ENCODE results near the gene IGDCC3. TPM values are rescaled to one million over a fixed set of nuclear protein-coding genes. Genes with fewer than 3 reads are reported as not detected.

Gene IGDCC3
- total RNA-seq, 4 donors from 2014 or later = 0.82 to 5.5 TPM; not detected in 2

- no peak for DNase-seq
- H3K4me1 ChIP-seq = no peaks in the 10 kb centered on the region
- no peaks in the 10 kb centered on the region for H3K27me3 ChIP-seq
- no peak overlapping the region for H3K4me3 ChIP-seq
- no peak overlapping the region for H3K27ac ChIP-seq
- no peaks in the 10 kb centered on the region for H3K36me3 ChIP-seq
- no peaks in the 10 kb centered on the region for H3K9me3 ChIP-seq
- intact Hi-C loops (cut with DNase I; ENCODE audit: low total_unique reads) = no loop called here
- TF ChIP-seq POLR2A (IDR thresholded peaks at IDR 0.05) (no peak), CTCF (IDR thresholded peaks at IDR 0.05) (no peak)
Measured at GRCh38 chr15:65306551-65306950, 71.3 kb downstream of the IGDCC3 start.

DNA sequence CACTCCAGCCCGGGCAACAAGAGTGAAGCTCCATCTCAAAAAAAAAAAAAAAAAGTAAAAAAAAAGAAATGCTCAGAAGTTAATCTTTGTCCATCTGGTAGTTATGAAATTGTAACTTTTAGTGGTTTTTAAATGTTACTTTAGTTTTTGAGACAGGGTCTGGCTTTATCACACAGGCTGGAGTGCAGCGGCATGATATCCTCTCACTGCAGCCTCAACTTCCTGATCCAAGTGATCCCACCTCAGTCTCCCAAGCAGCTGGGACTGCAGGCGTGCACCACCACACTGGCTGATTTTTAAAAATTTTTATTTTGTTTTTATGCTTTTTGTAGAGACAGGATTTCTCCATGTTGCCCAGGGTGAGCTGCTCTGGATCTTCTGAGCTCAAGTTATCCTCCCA is 72.0 kb downstream of the IGDCC3 start:
- no peaks in the 10 kb centered on the region for H3K9me3 ChIP-seq
- H3K4me3 ChIP-seq = no peak overlapping the region
- no peaks in the 10 kb centered on the region for H3K27me3 ChIP-seq
- H3K36me3 ChIP-seq = no peaks in the 10 kb centered on the region
- peak overlapping the region in 1 of 2 donors; percentile 98 for H3K27ac ChIP-seq
- TF ChIP-seq POLR2A (IDR thresholded peaks at IDR 0.05) (no peak), CTCF (IDR thresholded peaks at IDR 0.05) (no peak)
- no peak for DNase-seq
- intact Hi-C loops (cut with DNase I; ENCODE audit: low total_unique reads) = no loop called here
- H3K4me1 ChIP-seq = no peaks in the 10 kb centered on the region

DNA sequence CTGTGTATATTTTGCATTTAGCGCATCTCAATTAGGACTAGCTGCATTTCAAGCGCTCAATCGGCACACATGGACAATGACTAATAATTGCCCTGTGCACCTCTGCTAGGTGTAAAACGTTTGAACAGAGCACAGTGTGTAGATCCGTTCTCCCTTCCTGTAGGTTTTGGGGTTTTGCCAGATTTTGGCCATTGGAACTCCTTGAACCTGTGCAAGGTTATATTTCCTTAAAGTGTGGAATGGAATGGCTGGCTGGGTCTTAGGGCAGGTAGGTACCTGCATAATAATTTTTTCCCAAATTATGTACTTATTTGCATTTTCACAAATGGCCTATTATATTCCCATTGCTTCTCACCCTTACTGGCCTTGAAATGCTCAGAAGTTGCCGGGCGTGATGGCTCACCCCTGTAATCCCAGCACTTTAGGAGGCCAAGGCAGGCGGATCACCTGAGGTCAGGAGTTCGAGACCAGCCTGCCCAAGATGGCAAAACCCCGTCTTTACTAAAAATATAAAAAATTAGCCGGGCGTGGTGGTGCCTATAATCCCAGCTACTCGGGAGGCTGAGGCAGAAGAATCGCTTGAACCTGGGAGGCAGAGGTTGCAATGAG is 72.5 kb downstream of the IGDCC3 start:
- intact Hi-C loops (cut with DNase I; ENCODE audit: low total_unique reads) = no loop called here
- TF ChIP-seq CTCF (IDR thresholded peaks at IDR 0.05) (no peak), POLR2A (IDR thresholded peaks at IDR 0.05) (no peak)
- no peaks in the 10 kb centered on the region for H3K27me3 ChIP-seq
- H3K9me3 ChIP-seq = no peaks in the 10 kb centered on the region
- H3K4me3 ChIP-seq = peak overlapping the region in 1 of 2 donors; percentile 8
- peak overlapping the region; percentile 89 to 98 for H3K27ac ChIP-seq
- H3K4me1 ChIP-seq = no peaks in the 10 kb centered on the region
- DNase-seq = no peak
- H3K36me3 ChIP-seq = no peaks in the 10 kb centered on the region

- peak within 1 kb of the TSS; percentile 89 to 98 for H3K27ac ChIP-seq
- H3K27me3 ChIP-seq = no peaks in the 10 kb centered on the region
- H3K36me3 ChIP-seq = no peaks in the 10 kb centered on the region
- H3K9me3 ChIP-seq = no peaks in the 10 kb centered on the region
- H3K4me3 ChIP-seq = peak within 1 kb of the TSS; percentile 54 to 62
- DNase-seq = peak; percentile 79 to 83
- H3K4me1 ChIP-seq = no peaks in the 10 kb centered on the region
- peak; percentile 77 to 87 for TF ChIP-seq POLR2A (IDR thresholded peaks at IDR 0.05)
- TF ChIP-seq CTCF (IDR thresholded peaks at IDR 0.05) = peak; percentile 66 to 85 (median 76)
- intact Hi-C loops (cut with DNase I; ENCODE audit: low total_unique reads) = no loop called here
Measured at GRCh38 chr15:65304381-65305149, 73.2 kb downstream of the IGDCC3 start, which contains the start of gene RNU5B-1. TSS of gene RNU5B-1 (plus strand) at chr15:65304677.

Measured in uterus (tissue), 4 donors.